GM13976 (cell line): Measurements from ENCODE around the gene AGAP1.

Source experiments
- DNase-seq: peaks from one replicate; pipeline ENCODE4 v3.0.0; 2012; ENCODE audit warnings: low spot score
- in situ Hi-C: fragments of 300-500 bp; cut with MboI; formaldehyde crosslinking; loops from one replicate; pipeline ENCODE4 v1.12.0; 2022; ENCODE audit warnings: low sequenced_read_pairs, mixed read lengths, inconsistent platforms; ENCODE audit not compliant: unreplicated experiment
- TF ChIP-seq, protein P1 (sequence below): IDR thresholded peaks from 2 replicates; pipeline ENCODE4 v1.5.1; 2012; ENCODE audit warnings: borderline replicate concordance, mild to moderate bottlenecking; ENCODE audit not compliant: insufficient read depth; ENCODE audit errors: extremely low read depth, missing control alignments, control extremely low read depth

Gene AGAP1

DNA sequence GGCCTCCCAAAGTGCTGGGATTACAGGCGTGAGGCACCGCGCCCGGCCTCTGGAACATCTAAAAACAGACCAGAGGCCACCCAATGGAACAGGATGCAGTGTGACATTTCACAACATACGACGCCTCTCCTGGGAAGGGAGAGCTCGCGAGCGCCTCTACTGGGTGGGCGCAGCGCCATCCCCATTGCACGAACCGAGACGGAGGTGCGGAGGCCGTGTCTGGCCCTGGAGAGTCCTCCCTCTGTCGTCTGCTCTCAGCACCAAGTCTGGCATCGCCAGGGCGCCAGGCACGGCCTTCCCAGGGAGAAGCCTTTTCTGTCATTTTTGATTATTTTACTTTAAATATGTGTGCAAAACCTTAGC, 683.7 kb downstream of the AGAP1 start:
- in situ Hi-C loops: loop anchor here (10.0 kb wide), 1 partner anchor 393 kb away; no protein-coding TSS in a partner anchor
- DNase-seq: peak; percentile 58
- TF ChIP-seq, protein P1, sequence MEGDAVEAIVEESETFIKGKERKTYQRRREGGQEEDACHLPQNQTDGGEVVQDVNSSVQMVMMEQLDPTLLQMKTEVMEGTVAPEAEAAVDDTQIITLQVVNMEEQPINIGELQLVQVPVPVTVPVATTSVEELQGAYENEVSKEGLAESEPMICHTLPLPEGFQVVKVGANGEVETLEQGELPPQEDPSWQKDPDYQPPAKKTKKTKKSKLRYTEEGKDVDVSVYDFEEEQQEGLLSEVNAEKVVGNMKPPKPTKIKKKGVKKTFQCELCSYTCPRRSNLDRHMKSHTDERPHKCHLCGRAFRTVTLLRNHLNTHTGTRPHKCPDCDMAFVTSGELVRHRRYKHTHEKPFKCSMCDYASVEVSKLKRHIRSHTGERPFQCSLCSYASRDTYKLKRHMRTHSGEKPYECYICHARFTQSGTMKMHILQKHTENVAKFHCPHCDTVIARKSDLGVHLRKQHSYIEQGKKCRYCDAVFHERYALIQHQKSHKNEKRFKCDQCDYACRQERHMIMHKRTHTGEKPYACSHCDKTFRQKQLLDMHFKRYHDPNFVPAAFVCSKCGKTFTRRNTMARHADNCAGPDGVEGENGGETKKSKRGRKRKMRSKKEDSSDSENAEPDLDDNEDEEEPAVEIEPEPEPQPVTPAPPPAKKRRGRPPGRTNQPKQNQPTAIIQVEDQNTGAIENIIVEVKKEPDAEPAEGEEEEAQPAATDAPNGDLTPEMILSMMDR: no peak

- TF ChIP-seq, protein P1: peak; percentile 58
- DNase-seq: peak; percentile 79
- in situ Hi-C loops: loop anchor here (10.0 kb wide), 1 partner anchor 393 kb away; no protein-coding TSS in a partner anchor
Observed at GRCh38 chr2:236177967-236178889, 684.4 kb downstream of the AGAP1 start.

- in situ Hi-C loops: loop anchor here (10.0 kb wide), 1 partner anchor 394 kb away; no protein-coding TSS in a partner anchor
- TF ChIP-seq, protein P1: no peak
- DNase-seq: no peak
Observed at GRCh38 chr2:236178890-236179235, 685.0 kb downstream of the AGAP1 start.

DNA sequence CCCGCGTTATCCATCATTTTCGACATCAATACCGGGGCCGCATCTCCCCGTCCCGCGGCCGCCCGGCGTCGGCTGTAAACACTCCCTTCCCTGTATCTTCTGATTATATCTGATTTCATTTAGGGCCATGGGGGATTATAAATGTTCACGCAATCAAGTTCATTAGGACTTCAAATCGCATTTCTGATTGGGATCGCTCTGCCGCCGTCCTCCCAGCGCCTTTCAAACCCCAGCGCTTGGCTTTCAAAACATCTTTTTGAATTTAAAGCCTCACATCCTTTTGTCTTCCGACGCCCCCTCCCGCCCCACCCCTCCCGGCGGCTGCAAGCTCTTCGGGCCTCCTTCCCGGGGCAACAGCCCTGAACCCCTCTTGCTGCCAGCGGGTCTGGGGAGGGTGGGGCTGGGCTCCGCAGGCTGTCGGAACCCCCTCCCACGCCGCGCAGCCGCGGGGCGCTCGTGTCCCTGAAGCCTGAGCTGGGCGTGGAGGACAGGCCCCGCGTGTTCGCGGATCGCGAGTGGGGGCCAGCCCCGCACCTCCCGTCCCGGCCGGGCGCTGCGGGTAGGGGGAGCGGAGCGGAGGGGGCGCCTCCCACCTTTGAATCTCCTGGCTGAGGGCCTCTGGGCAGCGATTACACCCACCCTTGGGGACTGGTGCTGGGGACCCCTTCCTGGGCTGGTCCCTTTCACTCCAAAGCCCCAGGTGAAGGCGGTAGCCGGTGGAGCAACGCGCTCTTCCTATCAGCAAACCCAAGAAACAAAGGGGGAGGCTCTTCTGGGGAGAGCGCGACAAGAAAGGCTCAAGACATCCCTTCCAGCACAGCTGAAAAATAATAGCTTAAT, 685.6 kb downstream of the AGAP1 start:
- in situ Hi-C loops: loop anchor here (10.0 kb wide), 1 partner anchor 395 kb away; no protein-coding TSS in a partner anchor
- no peak for DNase-seq
- TF ChIP-seq, protein P1: no peak

DNA sequence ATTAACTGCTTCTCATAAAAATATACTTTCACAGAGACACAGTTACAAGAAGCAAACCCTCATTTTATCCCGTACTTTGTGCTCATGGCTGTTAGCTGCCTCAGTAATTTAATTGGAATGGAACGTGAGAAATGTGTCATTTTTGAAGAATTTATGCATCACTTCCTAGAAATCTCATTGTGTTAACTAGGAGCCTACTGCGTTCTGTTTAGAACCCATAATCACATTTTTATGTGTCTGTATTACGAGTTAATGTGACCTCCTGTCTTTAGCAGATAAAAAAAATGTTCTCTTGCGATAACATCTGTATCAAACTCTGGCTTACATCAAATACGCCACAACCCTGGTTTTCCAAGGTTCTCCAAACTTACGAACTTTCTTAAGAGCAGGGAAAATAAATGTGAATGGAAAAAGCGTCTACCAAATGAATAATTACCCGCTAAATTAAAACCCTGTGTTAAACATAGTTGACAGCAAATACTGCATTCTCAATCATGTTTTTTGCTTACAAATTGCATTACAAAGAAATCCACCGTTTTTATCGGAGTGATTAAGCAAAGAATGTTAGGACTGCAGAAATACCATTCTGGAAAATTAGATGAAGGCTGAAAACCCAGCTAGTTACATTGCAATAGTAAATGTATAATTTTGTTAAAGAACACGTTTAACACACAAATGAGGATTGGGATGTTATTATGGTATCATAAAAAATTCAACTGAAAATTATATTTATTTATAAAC, 686.4 kb downstream of the AGAP1 start:
- in situ Hi-C loops: no loop called here
- DNase-seq: no peak
- TF ChIP-seq, protein P1: no peak
